ENCODE measurements around the gene PEX11G. TPM values are rescaled to one million over a fixed set of nuclear protein-coding genes. Genes with fewer than 3 reads are reported as not detected.

PEX11G gene
- total RNA-seq, 1 experiment from 2014 or later = 2.8 TPM

DNA sequence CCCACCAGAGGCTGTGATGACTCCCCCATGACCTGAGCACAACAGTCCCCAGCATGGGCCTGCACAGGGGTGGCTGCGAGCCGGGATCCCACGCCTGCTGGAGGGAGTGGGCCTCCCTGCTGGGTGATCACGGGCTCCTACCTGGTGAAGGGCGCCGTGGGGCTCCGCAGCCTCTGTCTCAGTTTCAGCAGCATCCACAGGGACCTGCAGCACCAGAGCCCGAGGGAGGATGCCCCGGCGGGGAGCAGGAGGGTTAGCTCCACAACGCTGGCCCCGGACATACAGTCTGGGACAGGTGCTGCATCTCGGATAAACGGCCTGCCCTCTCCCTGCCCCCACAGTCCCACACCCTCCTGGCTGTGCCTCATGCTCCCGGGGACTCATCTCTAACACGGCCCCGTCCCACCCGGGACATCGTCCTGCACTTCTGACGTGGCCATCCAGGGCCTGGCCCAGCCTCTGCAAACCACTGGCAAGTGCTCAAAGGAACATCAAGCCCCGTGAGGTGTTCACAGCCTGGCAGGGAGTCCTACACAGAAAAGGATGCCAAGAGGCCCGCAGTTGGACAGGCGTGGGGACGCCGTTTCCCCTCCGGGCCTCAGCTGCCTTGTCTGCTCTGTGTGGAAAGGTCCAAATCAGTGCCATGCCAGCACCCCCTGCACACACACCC is 10.5 kb downstream of the PEX11G start:
- H3K23ac ChIP-seq (ENCODE audit: insufficient read length, low read depth, low read length) = no peak overlapping the region
- no peak overlapping the region for H2BK15ac ChIP-seq (ENCODE audit: low read depth, low read length)
- H4K20me1 ChIP-seq (ENCODE audit: control insufficient read depth, insufficient read depth, insufficient read length) = no peaks in the 10 kb centered on the region
- no peak overlapping the region for H3K4me2 ChIP-seq (ENCODE audit: insufficient read depth, insufficient read length, low read length)
- no peak for TF ChIP-seq CTCF (conservative IDR thresholded peaks at IDR 0.05)
- no peak overlapping the region for H3K56ac ChIP-seq (ENCODE audit: insufficient read length, low read depth, low read length)
- WGBS (ENCODE audit: extremely low coverage, insufficient read length, low lambda C conversion rate) = no CpG with 5 or more reads among the region's 26 CpGs
- H2AK5ac ChIP-seq (ENCODE audit: insufficient read length, low read length) = no peak overlapping the region
- H3K9ac ChIP-seq (ENCODE audit: extremely low read depth, insufficient read length, low read length) = no peak overlapping the region
- no peak overlapping the region for H2BK5ac ChIP-seq (ENCODE audit: insufficient read length, low read length)
- H4K8ac ChIP-seq (replicated peaks; ENCODE audit: insufficient read length, low read depth, low read length) = no peak overlapping the region
- no peaks in the 10 kb centered on the region for H3K9me3 ChIP-seq (ENCODE audit: control insufficient read depth, low read depth, low read length)
- no peak overlapping the region; the same call in 1 of the 2 replicates for H3K14ac ChIP-seq (ENCODE audit: insufficient read depth, low read length)
- no peak overlapping the region for H3K4me3 Mint-ChIP-seq
- no peak overlapping the region for H3K27ac ChIP-seq (ENCODE audit: insufficient read length, low read depth, low read length)
- peaks cover 3% of the 10 kb centered on the region for H3K23me2 ChIP-seq (ENCODE audit: insufficient read length, low read depth, low read length, poor library complexity, severe bottlenecking)
- no peak overlapping the region for H3K4ac ChIP-seq (ENCODE audit: low read depth, low read length)
- no peaks in the 10 kb centered on the region for H3K27me3 ChIP-seq (ENCODE audit: insufficient read depth, low read length)
- H2BK12ac ChIP-seq (ENCODE audit: insufficient read length, low read depth, low read length) = no peak overlapping the region
- no peaks in the 10 kb centered on the region; the same call in 1 of the 2 replicates for H3K4me1 ChIP-seq (ENCODE audit: insufficient read depth, low read length)
- no peak overlapping the region for H4K5ac ChIP-seq (ENCODE audit: insufficient read length, low read depth, low read length)
- no peak for DNase-seq
- H3K36me3 Mint-ChIP-seq (ENCODE audit: insufficient read depth in 1 of 3, low read depth in 3 of 3) = no peaks in the 10 kb centered on the region
- no peaks in the 10 kb centered on the region for H3K9me3 Mint-ChIP-seq
- H3T11ph ChIP-seq (ENCODE audit: low read length) = no peak overlapping the region
- peaks cover 9 to 19% of the 10 kb centered on the region in 2 experiments for H3K4me1 Mint-ChIP-seq
- no peak overlapping the region for H2AFZ ChIP-seq (ENCODE audit: low read length)
- H3K18ac ChIP-seq (ENCODE audit: insufficient read length, low read depth, low read length) = no peak overlapping the region
- H3K79me2 ChIP-seq (ENCODE audit: insufficient read depth, low read length) = no peaks in the 10 kb centered on the region
- H3K79me1 ChIP-seq (ENCODE audit: insufficient read depth, low read depth, low read length, poor library complexity, severe bottlenecking) = no peaks in the 10 kb centered on the region
- H4K91ac ChIP-seq (ENCODE audit: insufficient read length, low read depth, low read length) = no peak overlapping the region
- no peaks in the 10 kb centered on the region for H3K27me3 Mint-ChIP-seq (ENCODE audit: low read depth)
- no peak overlapping the region for H3K27ac Mint-ChIP-seq
- H2BK20ac ChIP-seq (ENCODE audit: low read depth, low read length, poor library complexity, severe bottlenecking) = no peak overlapping the region
- no peak overlapping the region for H2BK120ac ChIP-seq (ENCODE audit: low read depth, low read length, poor library complexity, severe bottlenecking)

Data from H9 (cell line).